ENCODE results near the gene OPTN. TPM values are rescaled to one million over a fixed set of nuclear protein-coding genes. Genes with fewer than 3 reads are reported as not detected.

The OPTN gene
- total RNA-seq, 2 experiments from 2014 or later = 86.8 to 99.6 TPM

DNA sequence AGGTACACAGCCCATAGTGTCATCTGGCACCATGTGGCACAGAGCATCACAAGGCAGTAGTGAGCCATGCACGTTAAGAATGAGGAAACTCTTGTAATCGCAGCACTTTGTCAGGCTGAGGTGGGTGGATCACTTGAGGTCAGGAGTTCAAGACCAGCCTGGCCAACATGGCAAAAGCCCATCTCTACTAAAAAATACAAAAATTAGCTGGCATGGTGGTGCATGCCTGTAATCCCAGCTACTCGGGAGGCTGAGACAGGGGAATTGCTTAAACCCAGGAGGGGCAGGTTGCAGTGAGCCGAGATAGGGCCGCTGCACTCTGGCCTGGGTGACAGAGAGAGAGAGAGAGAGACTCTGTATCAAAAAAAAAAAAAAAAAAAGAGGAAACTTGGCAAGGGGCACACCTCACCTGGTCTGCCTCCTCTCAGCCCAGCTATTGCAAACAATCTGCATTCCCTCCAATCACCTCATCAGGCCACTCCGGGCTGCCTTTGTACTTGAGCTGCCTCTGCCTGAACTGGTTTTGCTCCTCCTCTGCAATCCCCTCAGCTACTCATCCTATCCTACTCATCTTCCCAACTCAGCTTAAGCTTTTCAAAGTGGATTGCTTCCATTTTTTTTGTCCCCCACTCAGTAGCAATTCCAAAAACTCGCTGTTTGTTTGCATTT is 46.0 kb upstream of the OPTN start:
- DNase-seq (no peak), ATAC-seq (ENCODE audit: poor library complexity) (no peak)
- Mint-ChIP-seq H3K36me3 (ENCODE audit: low read depth) (no peaks in the 10 kb centered on the region), H3K27me3 (peaks cover 9% of the 10 kb centered on the region), H3K4me1 (ENCODE audit: low read depth) (no peaks in the 10 kb centered on the region), H3K4me3 (no peak overlapping the region), H3K9me3 (no peaks in the 10 kb centered on the region), H3K27ac (no peak overlapping the region)
- Histone ChIP-seq H3K4me3 (ENCODE audit: low read length) (no peak overlapping the region), H3K27ac (ENCODE audit: low read depth in 1 of 2, low read length in 2 of 2) (no peak overlapping the region), H3K36me3 (ENCODE audit: insufficient read depth, low read length) (no peaks in the 10 kb centered on the region), H3K4me1 (ENCODE audit: insufficient read depth, low read length) (no peaks in the 10 kb centered on the region), H3K9me3 (ENCODE audit: control insufficient read depth in 1 of 2, insufficient read depth in 1 of 2, low read length in 2 of 2) (no peaks in the 10 kb centered on the region), H3K27me3 (ENCODE audit: control insufficient read depth in 1 of 2, insufficient read depth in 2 of 2, low read length in 2 of 2) (peaks cover 0 to 2% of the 10 kb centered on the region in 2 experiments)
- POLR2A ChIA-PET = no interaction called here
- TF ChIP-seq, protein P1, sequence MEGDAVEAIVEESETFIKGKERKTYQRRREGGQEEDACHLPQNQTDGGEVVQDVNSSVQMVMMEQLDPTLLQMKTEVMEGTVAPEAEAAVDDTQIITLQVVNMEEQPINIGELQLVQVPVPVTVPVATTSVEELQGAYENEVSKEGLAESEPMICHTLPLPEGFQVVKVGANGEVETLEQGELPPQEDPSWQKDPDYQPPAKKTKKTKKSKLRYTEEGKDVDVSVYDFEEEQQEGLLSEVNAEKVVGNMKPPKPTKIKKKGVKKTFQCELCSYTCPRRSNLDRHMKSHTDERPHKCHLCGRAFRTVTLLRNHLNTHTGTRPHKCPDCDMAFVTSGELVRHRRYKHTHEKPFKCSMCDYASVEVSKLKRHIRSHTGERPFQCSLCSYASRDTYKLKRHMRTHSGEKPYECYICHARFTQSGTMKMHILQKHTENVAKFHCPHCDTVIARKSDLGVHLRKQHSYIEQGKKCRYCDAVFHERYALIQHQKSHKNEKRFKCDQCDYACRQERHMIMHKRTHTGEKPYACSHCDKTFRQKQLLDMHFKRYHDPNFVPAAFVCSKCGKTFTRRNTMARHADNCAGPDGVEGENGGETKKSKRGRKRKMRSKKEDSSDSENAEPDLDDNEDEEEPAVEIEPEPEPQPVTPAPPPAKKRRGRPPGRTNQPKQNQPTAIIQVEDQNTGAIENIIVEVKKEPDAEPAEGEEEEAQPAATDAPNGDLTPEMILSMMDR (IDR thresholded peaks at IDR 0.05) = no peak
- intact Hi-C loops (cut with DNase I, micrococcal nuclease) = no loop called here
- CTCF ChIA-PET = no interaction called here

DNA sequence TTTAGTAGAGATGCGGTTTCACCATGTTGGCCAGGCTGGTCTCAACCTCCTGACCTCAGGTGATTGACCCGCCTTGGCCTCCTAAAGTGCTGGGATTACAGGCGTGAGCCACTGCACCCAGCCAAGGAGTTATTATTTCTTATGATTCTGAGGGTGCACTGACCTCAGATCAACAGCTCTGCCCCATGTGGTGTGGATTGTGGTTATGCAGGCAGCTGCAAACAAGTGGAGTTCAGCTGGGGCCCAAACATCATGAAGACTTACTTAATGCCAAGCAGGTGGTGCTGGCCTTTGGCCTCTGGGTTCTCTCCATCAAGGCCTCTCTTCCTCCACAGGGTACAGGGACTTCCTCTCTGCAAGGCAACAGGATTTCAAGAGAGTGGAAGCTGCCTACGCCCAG is 45.1 kb upstream of the OPTN start:
- Mint-ChIP-seq H3K27ac (no peak overlapping the region), H3K4me1 (ENCODE audit: low read depth) (no peaks in the 10 kb centered on the region), H3K9me3 (no peaks in the 10 kb centered on the region), H3K4me3 (no peak overlapping the region), H3K27me3 (peaks cover 15% of the 10 kb centered on the region), H3K36me3 (ENCODE audit: low read depth) (no peaks in the 10 kb centered on the region)
- CTCF ChIA-PET = no interaction called here
- intact Hi-C loops (cut with DNase I, micrococcal nuclease) = no loop called here
- ATAC-seq (ENCODE audit: poor library complexity) = no peak
- Histone ChIP-seq H3K9me3 (ENCODE audit: control insufficient read depth in 1 of 2, insufficient read depth in 1 of 2, low read length in 2 of 2) (no peaks in the 10 kb centered on the region), H3K27me3 (ENCODE audit: control insufficient read depth in 1 of 2, insufficient read depth in 2 of 2, low read length in 2 of 2) (peaks cover 0 to 2% of the 10 kb centered on the region in 2 experiments), H3K27ac (ENCODE audit: low read depth in 1 of 2, low read length in 2 of 2) (no peak overlapping the region), H3K4me3 (ENCODE audit: low read length) (no peak overlapping the region), H3K4me1 (ENCODE audit: insufficient read depth, low read length) (no peaks in the 10 kb centered on the region), H3K36me3 (ENCODE audit: insufficient read depth, low read length) (no peaks in the 10 kb centered on the region)
- POLR2A ChIA-PET = no interaction called here
- no peak for DNase-seq
- TF ChIP-seq, protein P1 (IDR thresholded peaks at IDR 0.05) = no peak

GRCh38 chr10:13056456-13057077 is 43.4 kb upstream of the OPTN start:
- DNase-seq (no peak), ATAC-seq (ENCODE audit: poor library complexity) (no peak)
- ChIA-PET CTCF (no interaction called here), POLR2A (no interaction called here)
- H3K9me3 Mint-ChIP-seq = no peaks in the 10 kb centered on the region
- intact Hi-C loops (cut with DNase I, micrococcal nuclease) = no loop called here
- peaks cover 16% of the 10 kb centered on the region for H3K27me3 Mint-ChIP-seq
- TF ChIP-seq, protein P1 (IDR thresholded peaks at IDR 0.05) = no peak
- H3K4me3 Mint-ChIP-seq = no peak overlapping the region
- Histone ChIP-seq H3K36me3 (ENCODE audit: insufficient read depth, low read length) (no peaks in the 10 kb centered on the region), H3K27ac (ENCODE audit: low read depth in 1 of 2, low read length in 2 of 2) (no peak overlapping the region), H3K9me3 (ENCODE audit: control insufficient read depth in 1 of 2, insufficient read depth in 1 of 2, low read length in 2 of 2) (no peaks in the 10 kb centered on the region), H3K4me3 (ENCODE audit: low read length) (no peak overlapping the region), H3K4me1 (ENCODE audit: insufficient read depth, low read length) (no peaks in the 10 kb centered on the region), H3K27me3 (ENCODE audit: control insufficient read depth in 1 of 2, insufficient read depth in 2 of 2, low read length in 2 of 2) (peaks cover 0 to 2% of the 10 kb centered on the region in 2 experiments)
- no peak overlapping the region for H3K27ac Mint-ChIP-seq
- H3K36me3 Mint-ChIP-seq (ENCODE audit: low read depth) = no peaks in the 10 kb centered on the region
- H3K4me1 Mint-ChIP-seq (ENCODE audit: low read depth) = no peaks in the 10 kb centered on the region

Data from CD4-positive, alpha-beta T cell (primary cell).